Fibroblast of mammary gland (primary cell): ENCODE data around the gene PALLD.

ENCODE experiments used
- DNase-seq: peaks from one replicate; pipeline ENCODE4 v3.0.0-alpha.2; 2010; ENCODE audit warnings: low read depth
- H3K4me3 ChIP-seq: 2 replicates; pipeline ENCODE4 v1.5.1; 2011; ENCODE audit warnings: low read depth, mild to moderate bottlenecking, low read length, moderate library complexity; ENCODE audit not compliant: control insufficient read depth
- CTCF ChIP-seq: conservative IDR thresholded peaks from 2 replicates; pipeline ENCODE4 v1.5.1; 2011; ENCODE audit warnings: low read depth, low read length, inconsistent platforms; ENCODE audit not compliant: control insufficient read depth, insufficient read depth

PALLD gene

GRCh38 chr4:168636506-168637196 lies 139.8 kb downstream of the PALLD start:
- peak; percentile 88 for DNase-seq
- no peak overlapping the region for H3K4me3 ChIP-seq
- no peak for TF ChIP-seq CTCF

- TF ChIP-seq CTCF: no peak
- DNase-seq: peak; percentile 86
- no peak overlapping the region for H3K4me3 ChIP-seq
Measured at GRCh38 chr4:168637872-168638756, 141.3 kb downstream of the PALLD start.

DNA sequence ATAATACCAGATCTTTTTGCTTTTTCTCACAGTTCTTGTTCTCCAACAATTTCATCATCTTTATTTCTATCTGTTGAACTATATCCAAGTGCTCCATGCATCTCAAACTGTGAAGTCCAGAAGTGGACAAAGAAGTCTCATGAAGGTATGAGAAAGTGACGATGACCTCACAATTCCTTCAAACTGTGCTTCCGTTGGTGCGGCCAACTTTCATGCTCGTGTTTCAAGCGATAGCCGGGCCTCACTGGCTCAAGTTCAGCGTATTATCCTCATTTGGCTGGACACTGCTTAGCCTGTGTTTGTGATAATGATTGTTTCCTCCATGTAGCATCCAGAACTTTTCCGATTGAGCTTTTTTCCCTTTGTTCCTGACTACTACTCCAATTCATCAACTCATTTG lies 143.1 kb downstream of the PALLD start:
- no peak for DNase-seq
- H3K4me3 ChIP-seq: no peak overlapping the region
- no peak for TF ChIP-seq CTCF

GRCh38 chr4:168641811-168642140 lies 144.9 kb downstream of the PALLD start:
- no peak for DNase-seq
- no peak overlapping the region for H3K4me3 ChIP-seq
- TF ChIP-seq CTCF: no peak

DNA sequence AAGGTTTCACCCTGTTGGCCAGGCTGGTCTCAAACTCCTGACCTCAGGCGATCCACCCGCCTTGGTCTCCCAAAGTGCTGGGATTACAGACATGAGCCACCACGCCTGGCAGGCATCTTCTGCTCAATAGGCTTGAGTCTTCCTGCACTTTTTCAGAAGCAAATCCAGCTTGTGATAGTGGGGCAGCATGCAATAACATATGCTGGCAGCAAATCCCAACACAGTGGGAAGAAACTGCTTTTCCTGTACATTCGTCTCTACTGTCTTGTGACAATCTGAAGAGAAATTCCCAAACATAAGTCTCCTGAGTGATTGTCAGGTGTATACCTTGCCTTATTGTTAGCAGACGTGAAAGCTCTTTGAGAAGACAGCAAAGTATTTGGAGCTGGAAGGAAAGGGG lies 145.7 kb downstream of the PALLD start:
- no peak for DNase-seq
- no peak overlapping the region for H3K4me3 ChIP-seq
- TF ChIP-seq CTCF: no peak

DNA sequence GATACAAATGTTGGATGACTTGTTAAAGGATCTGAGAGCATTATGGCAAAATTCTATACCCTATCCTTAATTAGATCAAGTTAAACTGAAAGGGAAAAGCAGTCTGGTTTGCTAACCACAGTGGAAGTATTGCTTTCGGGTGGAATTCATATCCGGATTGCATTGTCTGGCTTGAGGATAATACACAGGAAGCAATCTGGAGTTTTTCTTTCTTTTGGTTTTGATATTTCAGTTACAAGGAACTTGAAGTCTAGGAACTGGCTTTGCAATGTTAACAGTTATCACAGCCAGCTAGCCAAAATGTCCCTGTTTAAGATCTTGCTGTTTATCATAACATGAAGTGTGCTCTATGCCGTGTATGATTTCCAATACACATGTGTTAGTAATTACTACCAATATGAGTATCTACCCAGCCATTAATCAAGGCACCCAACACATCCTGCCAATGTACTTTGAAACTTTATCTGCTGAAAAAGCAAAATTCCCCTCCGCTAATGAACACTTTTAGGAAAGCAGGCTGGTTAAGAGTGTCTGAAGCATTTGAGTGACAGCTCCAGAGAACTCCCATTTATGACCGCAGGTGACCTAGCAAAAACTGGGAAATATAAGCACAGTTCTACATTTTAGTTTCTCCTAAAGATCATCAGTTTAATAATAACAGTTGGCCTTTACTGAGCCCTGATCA lies 146.4 kb downstream of the PALLD start:
- no peak overlapping the region for H3K4me3 ChIP-seq
- peak; percentile 38 for DNase-seq
- TF ChIP-seq CTCF: no peak
